MCF 10A (cell line): Measurements from ENCODE around the gene ZNF580. TPM values are rescaled to one million over a fixed set of nuclear protein-coding genes. Genes with fewer than 3 reads are reported as not detected.

Source experiments
- BruUV-seq: library from RNA; stranded (reverse); fragments of 400-500 nt; replicated peaks from 2 replicates; lab custom pipeline; 2021; lab: Mats Ljungman, UMichigan
- CTCF ChIA-PET: fragments of 300-600 bp; sonication (Branson Sonifier 250); formaldehyde crosslinking; extraction: SDS; loops from one replicate; lab custom pipeline; 2021; ENCODE audit warnings: antibody characterized with exemption, inconsistent platforms; lab: Yijun Ruan, JAX
- POLR2A ChIA-PET: fragments of 300-600, 350-650 bp; sonication (Branson Sonifier 250); formaldehyde crosslinking; extraction: SDS; loops from one replicate; lab custom pipeline; 2020; ENCODE audit warnings: antibody characterized with exemption, inconsistent platforms; lab: Yijun Ruan, JAX
- DNase-seq: peaks from one replicate; pipeline ENCODE4 v3.0.0-alpha.2; 2018; ENCODE audit not compliant: unreplicated experiment
- H3K27ac Mint-ChIP-seq: one replicate; pipeline ENCODE4 v1.8.0; 2022; ENCODE audit warnings: mild to moderate bottlenecking, low read depth, mixed read lengths; ENCODE audit not compliant: unreplicated experiment
- H3K27me3 Mint-ChIP-seq: one replicate; pipeline ENCODE4 v1.8.0; 2022; ENCODE audit warnings: mixed read lengths; ENCODE audit not compliant: insufficient read depth, unreplicated experiment
- H3K36me3 Mint-ChIP-seq: one replicate; pipeline ENCODE4 v1.8.0; 2022; ENCODE audit warnings: mild to moderate bottlenecking, moderate library complexity, mixed read lengths; ENCODE audit not compliant: insufficient read depth, unreplicated experiment
- H3K4me1 Mint-ChIP-seq: one replicate; pipeline ENCODE4 v1.8.0; 2022; ENCODE audit warnings: mixed read lengths; ENCODE audit not compliant: insufficient read depth, unreplicated experiment
- H3K4me3 Mint-ChIP-seq: one replicate; pipeline ENCODE4 v1.8.0; 2022; ENCODE audit warnings: mild to moderate bottlenecking, moderate library complexity, mixed read lengths; ENCODE audit not compliant: unreplicated experiment
- H3K9me3 Mint-ChIP-seq: one replicate; pipeline ENCODE4 v1.8.0; 2022; ENCODE audit warnings: mixed read lengths; ENCODE audit not compliant: unreplicated experiment
- CTCF ChIP-seq: fragments of 200-600 bp; IDR thresholded peaks from one replicate; pipeline ENCODE4 v1.8.0; 2022; ENCODE audit warnings: antibody characterized with exemption, mild to moderate bottlenecking; ENCODE audit not compliant: unreplicated experiment
- intact Hi-C: fragments of 100-400 bp; cut with micrococcal nuclease; formaldehyde crosslinking; loops from 2 replicates; pipeline ENCODE4 v1.14.1; 2022
- total RNA-seq: library from RNA; stranded (reverse); gene quantifications from 2 replicates; pipeline ENCODE4 v1.2.3, GENCODE V29; 2022

Gene ZNF580
- total RNA-seq, 1 experiment from 2014 or later: 44.9 TPM

- no TSS peak for BruUV-seq
- no peak overlapping the region for H3K4me3 Mint-ChIP-seq
- peaks cover 28% of the 10 kb centered on the region for H3K36me3 Mint-ChIP-seq
- DNase-seq: no peak
- H3K27me3 Mint-ChIP-seq: no peaks in the 10 kb centered on the region
- H3K9me3 Mint-ChIP-seq: no peaks in the 10 kb centered on the region
- POLR2A ChIA-PET: interaction anchor here (0.5 to 1.6 kb wide), 3 partner anchors 19 to 409 kb away, joined by 3 to 5 read pairs (median 4); no protein-coding TSS in a partner anchor
- CTCF ChIA-PET: interaction anchor here (0.5 to 2.0 kb wide), 4 partner anchors 31 to 455 kb away, joined by 3 to 6 read pairs (median 3); no protein-coding TSS in a partner anchor
- no peak for TF ChIP-seq CTCF
- H3K4me1 Mint-ChIP-seq: peaks cover 50% of the 10 kb centered on the region
- peak overlapping the region; percentile 90 for H3K27ac Mint-ChIP-seq
- intact Hi-C loops: no loop called here
These were observed 38.4 kb upstream of the ZNF580 start for GRCh38 chr19:55602104-55603001.

- peaks cover 30% of the 10 kb centered on the region for H3K36me3 Mint-ChIP-seq
- no peaks in the 10 kb centered on the region for H3K27me3 Mint-ChIP-seq
- H3K4me3 Mint-ChIP-seq: peak overlapping the region; percentile 40
- TF ChIP-seq CTCF: no peak
- DNase-seq: no peak
- ChIA-PET POLR2A (no interaction called here), CTCF (interaction anchor here (4.5 kb wide), 1 partner anchor 99 kb away, joined by 23 read pairs; no protein-coding TSS in a partner anchor)
- no peaks in the 10 kb centered on the region for H3K9me3 Mint-ChIP-seq
- intact Hi-C loops: no loop called here
- H3K27ac Mint-ChIP-seq: no peak overlapping the region
- BruUV-seq: no TSS peak
- H3K4me1 Mint-ChIP-seq: peaks cover 52% of the 10 kb centered on the region
These were observed 37.7 kb upstream of the ZNF580 start for GRCh38 chr19:55603115-55603514.

- CTCF ChIA-PET: interaction anchor here (0.8 to 4.5 kb wide), 4 partner anchors 24 to 100 kb away, joined by 3 to 23 read pairs (median 14); no protein-coding TSS in a partner anchor
These were observed 37.1 kb upstream of the ZNF580 start for GRCh38 chr19:55603581-55604292.

More at GRCh38 chr19:55603581-55604292, 37.1 kb upstream of the ZNF580 start:
- no peak for DNase-seq
- BruUV-seq: no TSS peak
- no peaks in the 10 kb centered on the region for H3K27me3 Mint-ChIP-seq
- peak overlapping the region; percentile 40 for H3K4me3 Mint-ChIP-seq
- H3K36me3 Mint-ChIP-seq: peaks cover 33% of the 10 kb centered on the region
- TF ChIP-seq CTCF: no peak
- POLR2A ChIA-PET: interaction anchor here (0.6 to 1.6 kb wide), 9 partner anchors 21 to 1141 kb away, joined by 3 to 8 read pairs (median 4); partner anchors contain the start of genes ZNF581 and ZNF784
- no peak overlapping the region for H3K27ac Mint-ChIP-seq
- H3K9me3 Mint-ChIP-seq: no peaks in the 10 kb centered on the region
- intact Hi-C loops: no loop called here
- peaks cover 50% of the 10 kb centered on the region for H3K4me1 Mint-ChIP-seq
